Stomach (tissue), 4 donors: ENCODE measurements around the gene PCBD2.
A peak's percentile ranks its signal among the peaks of the same experiment; 100 is the strongest.

Experiments
- POLR2A ChIP-seq, 4 donors: fragments of 450-650 bp; IDR thresholded peaks; one replicate each; pipeline ENCODE4 v1.6.1; 2016; ENCODE audit warnings: antibody characterized with exemption in 4 of 4, control low read depth in 2 of 4, mild to moderate bottlenecking in 1 of 4, moderate library complexity in 1 of 4
- TF ChIP-seq, protein P1 (sequence below), 7 experiments: fragments of 450-650 bp in 4 of 7; fragments of 200-600 bp in 3 of 7; sonication (generic) in 3 of 7; IDR thresholded peaks; one replicate each; pipeline ENCODE4 v1.5.1; 2016 to 2019; ENCODE audit warnings: antibody characterized with exemption in 7 of 7, control low read depth in 2 of 7, mild to moderate bottlenecking in 1 of 7

DNA sequence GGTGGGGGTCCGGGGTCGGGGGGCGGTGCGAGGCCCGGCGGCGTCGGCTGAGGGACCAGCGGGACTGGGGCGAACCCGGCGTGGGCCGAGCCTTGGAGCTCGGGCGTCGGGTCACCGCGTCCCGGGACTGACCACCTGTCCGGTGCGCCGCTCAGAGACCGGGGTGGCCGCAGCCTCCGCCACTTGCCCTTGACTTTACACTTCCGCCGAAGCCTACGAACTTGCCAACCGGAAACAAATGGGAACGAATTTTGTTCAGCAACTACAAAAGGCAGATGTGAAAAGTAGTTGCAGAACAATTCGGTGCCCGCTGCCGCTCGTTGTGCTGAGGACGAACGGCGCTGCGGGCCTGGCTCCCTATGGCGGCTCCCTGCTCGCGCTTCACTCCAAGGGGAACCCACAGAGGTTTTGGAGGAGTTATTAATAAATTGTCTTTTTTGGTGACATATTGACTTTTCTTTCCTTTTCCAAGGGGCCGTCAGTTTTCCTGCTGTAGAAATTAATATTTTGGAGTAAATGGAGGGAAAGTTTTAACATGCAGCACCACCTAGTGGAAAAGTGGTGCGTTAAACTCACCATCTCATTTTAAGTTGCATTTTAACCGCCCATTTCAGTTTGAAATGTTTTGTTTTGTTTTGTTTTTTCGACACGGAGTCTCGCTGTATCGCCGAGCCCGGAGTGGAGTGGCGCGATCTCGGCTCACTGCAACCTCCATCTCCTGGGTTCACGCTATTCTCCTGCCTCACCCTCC, 490 bp downstream of the PCBD2 start:
- TF ChIP-seq POLR2A (IDR thresholded peaks at IDR 0.05), result no peak
- TF ChIP-seq, protein P1, sequence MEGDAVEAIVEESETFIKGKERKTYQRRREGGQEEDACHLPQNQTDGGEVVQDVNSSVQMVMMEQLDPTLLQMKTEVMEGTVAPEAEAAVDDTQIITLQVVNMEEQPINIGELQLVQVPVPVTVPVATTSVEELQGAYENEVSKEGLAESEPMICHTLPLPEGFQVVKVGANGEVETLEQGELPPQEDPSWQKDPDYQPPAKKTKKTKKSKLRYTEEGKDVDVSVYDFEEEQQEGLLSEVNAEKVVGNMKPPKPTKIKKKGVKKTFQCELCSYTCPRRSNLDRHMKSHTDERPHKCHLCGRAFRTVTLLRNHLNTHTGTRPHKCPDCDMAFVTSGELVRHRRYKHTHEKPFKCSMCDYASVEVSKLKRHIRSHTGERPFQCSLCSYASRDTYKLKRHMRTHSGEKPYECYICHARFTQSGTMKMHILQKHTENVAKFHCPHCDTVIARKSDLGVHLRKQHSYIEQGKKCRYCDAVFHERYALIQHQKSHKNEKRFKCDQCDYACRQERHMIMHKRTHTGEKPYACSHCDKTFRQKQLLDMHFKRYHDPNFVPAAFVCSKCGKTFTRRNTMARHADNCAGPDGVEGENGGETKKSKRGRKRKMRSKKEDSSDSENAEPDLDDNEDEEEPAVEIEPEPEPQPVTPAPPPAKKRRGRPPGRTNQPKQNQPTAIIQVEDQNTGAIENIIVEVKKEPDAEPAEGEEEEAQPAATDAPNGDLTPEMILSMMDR (IDR thresholded peaks at IDR 0.05), result peak in 5 of 7 experiments; percentile 62 to 81 (median 65)
